IPS-18a (cell line): ENCODE measurements around the gene A3GALT2.

Source experiments
- H3K27ac ChIP-seq: one replicate; pipeline ENCODE4 v1.5.1; 2013; ENCODE audit warnings: low read length
- H3K27me3 ChIP-seq: one replicate; pipeline ENCODE4 v1.6.1; 2013; ENCODE audit warnings: mild to moderate bottlenecking, low read length; ENCODE audit not compliant: control insufficient read depth, insufficient read depth
- H3K36me3 ChIP-seq: one replicate; pipeline ENCODE4 v1.6.1; 2013; ENCODE audit warnings: low read depth, low read length; ENCODE audit not compliant: control insufficient read depth
- H3K4me1 ChIP-seq: one replicate; pipeline ENCODE4 v1.6.1; 2013; ENCODE audit warnings: low read depth, low read length; ENCODE audit not compliant: control insufficient read depth
- H3K4me3 ChIP-seq: one replicate; pipeline ENCODE4 v1.5.1; 2013; ENCODE audit warnings: low read length
- H3K9ac ChIP-seq: one replicate; pipeline ENCODE4 v1.6.1; 2013; ENCODE audit warnings: mild to moderate bottlenecking, low read length, moderate library complexity
- H3K9me3 ChIP-seq: one replicate; pipeline ENCODE4 v1.6.1; 2013; ENCODE audit warnings: low read depth, low read length; ENCODE audit not compliant: control insufficient read depth

The A3GALT2 gene

DNA sequence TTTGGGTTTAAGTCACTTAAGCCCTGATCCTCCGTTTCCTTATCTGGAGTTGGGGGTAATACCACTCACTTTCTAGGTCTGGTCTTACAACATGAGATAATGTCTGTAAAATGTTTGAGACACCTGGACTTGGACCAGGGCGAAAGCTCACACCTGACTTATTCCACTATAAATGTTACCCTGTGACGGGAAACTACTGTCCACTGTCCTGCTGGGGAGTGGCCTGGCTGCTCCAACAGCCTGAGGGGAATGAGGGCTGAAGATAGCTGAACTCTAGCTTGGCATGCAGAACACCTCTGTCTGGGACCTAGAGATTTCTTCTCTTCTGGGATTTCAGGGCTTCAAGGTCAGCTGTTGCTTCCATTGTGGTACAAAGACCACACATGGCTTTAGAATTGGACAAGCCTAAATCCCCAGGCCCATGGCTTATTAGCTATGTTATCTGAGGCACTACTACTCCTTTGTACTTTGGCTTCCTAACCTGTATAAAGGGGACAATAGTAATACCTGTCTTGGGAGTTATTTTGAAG, 9.5 kb upstream of the A3GALT2 start:
- H3K27ac ChIP-seq = no peak overlapping the region
- no peaks in the 10 kb centered on the region for H3K4me1 ChIP-seq
- no peaks in the 10 kb centered on the region for H3K27me3 ChIP-seq
- no peak overlapping the region for H3K9ac ChIP-seq
- H3K9me3 ChIP-seq = no peaks in the 10 kb centered on the region
- H3K4me3 ChIP-seq = no peak overlapping the region
- peaks cover 43% of the 10 kb centered on the region for H3K36me3 ChIP-seq

- H3K9me3 ChIP-seq = no peaks in the 10 kb centered on the region
- no peaks in the 10 kb centered on the region for H3K27me3 ChIP-seq
- no peak overlapping the region for H3K9ac ChIP-seq
- H3K4me3 ChIP-seq = no peak overlapping the region
- no peaks in the 10 kb centered on the region for H3K4me1 ChIP-seq
- peaks cover 50% of the 10 kb centered on the region for H3K36me3 ChIP-seq
- no peak overlapping the region for H3K27ac ChIP-seq
These were observed 8.9 kb upstream of the A3GALT2 start for GRCh38 chr1:33329600-33330305.

DNA sequence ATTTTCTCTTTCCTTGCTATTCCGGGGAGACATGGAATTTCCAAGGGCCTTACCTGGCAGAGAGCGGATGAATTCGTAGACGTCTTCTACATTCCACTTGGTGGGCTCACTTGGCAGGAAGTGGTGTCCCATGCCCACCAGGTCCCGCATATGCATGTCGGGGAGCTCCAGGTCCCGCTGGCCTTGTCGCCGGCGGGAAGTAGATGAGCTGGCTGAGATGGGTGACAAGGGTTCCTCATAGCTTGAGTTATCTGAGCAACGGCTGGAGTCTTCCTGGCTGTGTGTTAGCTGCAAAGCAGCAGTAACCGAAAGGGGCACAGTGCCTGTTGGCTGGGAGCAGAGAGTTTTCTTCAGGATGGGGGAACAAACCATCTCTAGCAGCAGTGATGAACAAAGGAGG, 7.9 kb upstream of the A3GALT2 start:
- no peak overlapping the region for H3K27ac ChIP-seq
- peaks cover 52% of the 10 kb centered on the region for H3K36me3 ChIP-seq
- no peaks in the 10 kb centered on the region for H3K4me1 ChIP-seq
- no peaks in the 10 kb centered on the region for H3K27me3 ChIP-seq
- no peak overlapping the region for H3K4me3 ChIP-seq
- no peaks in the 10 kb centered on the region for H3K9me3 ChIP-seq
- H3K9ac ChIP-seq = no peak overlapping the region

GRCh38 chr1:33327587-33328325, 6.9 kb upstream of the A3GALT2 start:
- Histone ChIP-seq H3K36me3 (peaks cover 55% of the 10 kb centered on the region), H3K4me3 (no peak overlapping the region), H3K9ac (no peak overlapping the region), H3K27ac (no peak overlapping the region), H3K9me3 (no peaks in the 10 kb centered on the region), H3K4me1 (no peaks in the 10 kb centered on the region), H3K27me3 (no peaks in the 10 kb centered on the region)

- Histone ChIP-seq H3K9me3 (no peaks in the 10 kb centered on the region), H3K36me3 (peaks cover 55% of the 10 kb centered on the region), H3K27ac (no peak overlapping the region), H3K4me1 (no peaks in the 10 kb centered on the region), H3K9ac (no peak overlapping the region), H3K4me3 (no peak overlapping the region), H3K27me3 (no peaks in the 10 kb centered on the region)
These were observed 5.9 kb upstream of the A3GALT2 start for GRCh38 chr1:33326785-33327184.

- H3K36me3 ChIP-seq = peaks cover 41% of the 10 kb centered on the region
These were observed 4.0 kb upstream of the A3GALT2 start for GRCh38 chr1:33324677-33325575.

DNA sequence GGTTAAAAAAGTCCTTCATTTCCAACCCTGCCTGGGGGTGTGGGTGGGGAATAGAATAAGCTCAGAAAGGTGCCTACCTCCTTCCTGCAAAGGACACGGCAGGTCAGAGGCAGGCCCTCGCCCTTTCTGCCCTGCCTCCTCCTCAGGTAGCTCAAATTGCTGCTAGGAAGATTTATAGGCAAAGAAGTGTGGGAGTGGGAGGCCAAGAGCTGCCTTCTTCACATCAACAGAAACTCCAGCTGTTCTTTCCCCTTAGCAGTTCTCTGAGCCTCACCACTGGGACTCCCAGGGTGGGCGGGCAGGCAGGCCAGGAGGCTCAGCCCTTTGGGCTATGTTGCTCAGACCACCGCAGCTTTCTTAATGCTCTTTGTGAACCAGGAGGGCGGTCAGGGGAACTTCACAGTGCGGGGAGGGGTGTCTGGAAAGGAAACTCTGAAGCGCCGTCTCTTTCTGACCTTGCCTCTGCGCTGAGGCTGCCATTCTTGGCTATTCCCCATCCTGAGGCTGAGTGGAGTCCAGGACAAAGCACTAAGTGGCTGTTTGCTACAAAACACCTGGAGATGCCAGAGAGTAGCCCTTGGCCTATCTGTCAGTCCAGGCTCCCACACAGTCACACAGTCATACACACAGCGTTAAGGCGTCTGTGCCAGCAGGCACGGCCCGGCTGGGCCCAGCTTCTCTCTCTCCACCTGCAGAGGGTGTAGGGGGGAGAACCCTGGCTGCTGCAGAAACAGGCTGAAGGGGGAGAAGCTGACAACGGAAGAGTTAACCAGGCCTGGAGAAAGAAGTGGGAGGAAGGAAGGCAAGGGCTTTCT, 3.0 kb upstream of the A3GALT2 start:
- no peak overlapping the region for H3K27ac ChIP-seq
- no peak overlapping the region for H3K4me3 ChIP-seq
- no peak overlapping the region for H3K9ac ChIP-seq
- no peaks in the 10 kb centered on the region for H3K4me1 ChIP-seq
- H3K9me3 ChIP-seq = no peaks in the 10 kb centered on the region
- H3K36me3 ChIP-seq = peaks cover 32% of the 10 kb centered on the region
- no peaks in the 10 kb centered on the region for H3K27me3 ChIP-seq

More at GRCh38 chr1:33324677-33325575, 4.0 kb upstream of the A3GALT2 start:
- Histone ChIP-seq H3K4me3 (no peak overlapping the region), H3K9me3 (no peaks in the 10 kb centered on the region), H3K9ac (no peak overlapping the region), H3K27me3 (no peaks in the 10 kb centered on the region), H3K4me1 (no peaks in the 10 kb centered on the region), H3K27ac (no peak overlapping the region)

GRCh38 chr1:33322870-33323585, 2.1 kb upstream of the A3GALT2 start:
- Histone ChIP-seq H3K9me3 (no peaks in the 10 kb centered on the region), H3K9ac (no peak overlapping the region), H3K27me3 (no peaks in the 10 kb centered on the region), H3K27ac (no peak overlapping the region), H3K36me3 (peaks cover 25% of the 10 kb centered on the region), H3K4me1 (no peaks in the 10 kb centered on the region), H3K4me3 (no peak overlapping the region)

DNA sequence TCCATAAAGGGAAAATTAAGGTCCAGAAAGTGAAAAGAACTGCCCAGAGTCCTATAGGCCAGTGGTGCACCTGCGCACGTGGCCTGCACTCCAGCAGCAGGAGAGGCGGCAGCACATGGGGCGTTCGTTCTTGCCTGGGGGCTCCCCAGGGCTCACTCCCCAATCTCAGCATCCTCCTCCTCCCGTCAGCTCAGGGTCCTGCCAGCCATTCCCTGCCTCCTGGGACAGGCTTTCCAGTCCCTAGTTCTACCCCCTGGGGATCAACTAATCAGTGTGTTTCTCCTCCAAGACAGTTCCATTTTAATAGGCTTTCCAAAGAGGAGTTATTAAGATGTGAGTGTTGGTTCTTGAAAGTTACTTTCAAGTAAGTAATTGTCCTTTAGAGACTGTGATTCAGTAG, 1.2 kb upstream of the A3GALT2 start:
- no peaks in the 10 kb centered on the region for H3K27me3 ChIP-seq
- H3K36me3 ChIP-seq = peaks cover 20% of the 10 kb centered on the region

GRCh38 chr1:33321178-33321577, 280 bp upstream of the A3GALT2 start:
- Histone ChIP-seq H3K9me3 (no peaks in the 10 kb centered on the region), H3K27ac (no peak overlapping the region), H3K36me3 (peaks cover 20% of the 10 kb centered on the region), H3K27me3 (no peaks in the 10 kb centered on the region), H3K4me3 (no peak overlapping the region), H3K9ac (no peak overlapping the region), H3K4me1 (no peaks in the 10 kb centered on the region)

More for the DNA sequence above, 1.2 kb upstream of the A3GALT2 start:
- H3K27ac ChIP-seq = no peak overlapping the region
- H3K4me3 ChIP-seq = no peak overlapping the region
- no peak overlapping the region for H3K9ac ChIP-seq
- no peaks in the 10 kb centered on the region for H3K9me3 ChIP-seq
- no peaks in the 10 kb centered on the region for H3K4me1 ChIP-seq
